ENCODE measurements around the gene SYT12. TPM values are rescaled to one million over a fixed set of nuclear protein-coding genes. Genes with fewer than 3 reads are reported as not detected.

Gene SYT12
- total and polyA plus RNA-seq, 9 of the 15 experiments (the other 6 are each of a cell fraction or from before 2014, with no cell fraction given), result 0.03 to 0.11 (median 0.03) TPM; not detected in 4

GRCh38 chr11:66981976-66982578, 40.9 kb upstream of the SYT12 start (continued):
- TF ChIP-seq MYBL2 (IDR thresholded peaks at IDR 0.05; ENCODE audit: low read depth) (no peak), MYBL2 (CRISPR knock-in tag; IDR thresholded peaks at IDR 0.05; ENCODE audit: borderline replicate concordance) (no peak), STAT6 (CRISPR knock-in tag; IDR thresholded peaks at IDR 0.05) (no peak), NFRKB (IDR thresholded peaks at IDR 0.05; ENCODE audit: low read depth) (no peak), CHD1 (IDR thresholded peaks at IDR 0.05; ENCODE audit: low read length) (no peak), KDM4B (IDR thresholded peaks at IDR 0.05; ENCODE audit: borderline replicate concordance in 2 of 2, low read depth in 1 of 2) (no peak), POLR2AphosphoS5 (IDR thresholded peaks at IDR 0.05; ENCODE audit: control insufficient read depth, insufficient read depth, low read depth, low read length) (no peak), PTRF (tag; IDR thresholded peaks at IDR 0.05) (no peak), CHD4 (IDR thresholded peaks at IDR 0.05; ENCODE audit: insufficient read depth, insufficient replicate concordance, low read depth, low read length, poor library complexity, severe bottlenecking) (peak; percentile 58), ZNF197 (CRISPR knock-in tag; IDR thresholded peaks at IDR 0.05; ENCODE audit: low read depth) (no peak), MEF2A (IDR thresholded peaks at IDR 0.05; ENCODE audit: control insufficient read depth, low read depth, low read length) (no peak), E2F1 (CRISPR knock-in tag; IDR thresholded peaks at IDR 0.05) (no peak), NR2C2 (CRISPR knock-in tag; IDR thresholded peaks at IDR 0.05) (no peak), NR2C2 (tag; IDR thresholded peaks at IDR 0.05) (no peak), TAF7 (tag; IDR thresholded peaks at IDR 0.05) (no peak), GABPA (tag; conservative IDR thresholded peaks at IDR 0.05; ENCODE audit: low read depth) (0 out of 2 replicates have a peak, but pooled peaks have one; percentile 33), SFPQ (IDR thresholded peaks at IDR 0.05; ENCODE audit: low read depth, low read length) (no peak), DNMT1 (IDR thresholded peaks at IDR 0.05) (no peak)

All from K562 (cell line).